IMR-90 (cell line): ENCODE data around the gene OARD1. TPM values are rescaled to one million over a fixed set of nuclear protein-coding genes. Genes with fewer than 3 reads are reported as not detected.

Source experiments
- ATAC-seq: fragments of 200-7000 bp; cut with Tn5 transposase; 2 replicates; pipeline ENCODE4 v1.9.1; 2020; ENCODE audit warnings: low read depth, mild to moderate bottlenecking, moderate library complexity
- BruUV-seq: library from RNA; stranded (reverse); fragments of 400-500 nt; replicated peaks from 2 replicates; lab custom pipeline; 2021; lab: Mats Ljungman, UMichigan
- CTCF ChIA-PET: fragments of 300-600 bp; formaldehyde crosslinking; extraction: SDS; loops from one replicate; lab custom pipeline; 2021; ENCODE audit warnings: antibody characterized with exemption; lab: Yijun Ruan, JAX
- POLR2A ChIA-PET: fragments of 300-600 bp; sonication (Branson Sonifier 250); formaldehyde crosslinking; loops from one replicate; lab custom pipeline; 2022; ENCODE audit warnings: antibody characterized with exemption; ENCODE audit not compliant: unreplicated experiment; lab: Charles Lee
- DNase-seq: peaks from one replicate; pipeline ENCODE4 v3.0.0; 2013
- H2AFZ ChIP-seq: replicated peaks from 2 replicates; pipeline ENCODE3; 2013; ENCODE audit warnings: low read length, mild to moderate bottlenecking; ENCODE audit not compliant: poor library complexity
- H2AK5ac ChIP-seq: 2 replicates; pipeline ENCODE4 v1.6.1; 2013; ENCODE audit warnings: low read depth, low read length, inconsistent platforms
- H2AK9ac ChIP-seq: replicated peaks from 2 replicates; pipeline ENCODE3; 2013; ENCODE audit warnings: mild to moderate bottlenecking, low read depth, low read length, moderate library complexity; ENCODE audit not compliant: poor library complexity
- H2BK120ac ChIP-seq: 2 replicates; pipeline ENCODE4 v1.6.1; 2013; ENCODE audit warnings: low read depth, low read length, inconsistent platforms
- H2BK15ac ChIP-seq: 3 replicates; pipeline ENCODE4 v1.6.1; 2013; ENCODE audit warnings: low read depth, low read length, inconsistent platforms
- H2BK20ac ChIP-seq: 2 replicates; pipeline ENCODE4 v1.6.1; 2013; ENCODE audit warnings: low read depth, mild to moderate bottlenecking, inconsistent platforms, low read length, moderate library complexity
- H2BK5ac ChIP-seq: 2 replicates; pipeline ENCODE4 v1.6.1; 2013; ENCODE audit warnings: mild to moderate bottlenecking, low read depth, low read length, inconsistent platforms; ENCODE audit not compliant: poor library complexity, severe bottlenecking
- H3K14ac ChIP-seq: replicated peaks from 2 replicates; pipeline ENCODE4 v1.6.1; 2013; ENCODE audit warnings: low read depth, low read length, inconsistent platforms
- H3K18ac ChIP-seq: 2 replicates; pipeline ENCODE4 v1.6.1; 2013; ENCODE audit warnings: low read depth, low read length, control low read depth
- H3K23ac ChIP-seq: 2 replicates; pipeline ENCODE4 v1.6.1; 2013; ENCODE audit warnings: low read depth, low read length, inconsistent platforms
- H3K27ac ChIP-seq: 2 replicates; pipeline ENCODE4 v1.5.1; 2013; ENCODE audit warnings: mild to moderate bottlenecking, control low read depth, low read length; ENCODE audit not compliant: insufficient read depth
- H3K27me3 ChIP-seq: 2 replicates; pipeline ENCODE4 v1.6.1; 2013; ENCODE audit warnings: low read length; ENCODE audit not compliant: control insufficient read depth, insufficient read depth
- H3K36me3 ChIP-seq: 2 replicates; pipeline ENCODE4 v1.6.1; 2013; ENCODE audit warnings: low read length, mixed read lengths; ENCODE audit not compliant: control insufficient read depth, insufficient read depth
- H3K4ac ChIP-seq: 2 replicates; pipeline ENCODE4 v1.6.1; 2013; ENCODE audit warnings: low read depth, low read length, inconsistent platforms
- H3K4me1 ChIP-seq: 2 replicates; pipeline ENCODE4 v1.6.1; 2013; ENCODE audit warnings: low read length, mixed read lengths; ENCODE audit not compliant: control insufficient read depth, insufficient read depth
- H3K4me2 ChIP-seq: 2 replicates; pipeline ENCODE4 v1.6.1; 2013; ENCODE audit warnings: low read depth, mild to moderate bottlenecking, control low read depth, low read length, moderate library complexity
- H3K4me3 ChIP-seq: 2 replicates; pipeline ENCODE4 v1.5.1; 2013; ENCODE audit warnings: low read depth, mild to moderate bottlenecking, control low read depth, low read length, moderate library complexity; ENCODE audit not compliant: insufficient read depth
- H3K56ac ChIP-seq: 2 replicates; pipeline ENCODE4 v1.6.1; 2013; ENCODE audit warnings: low read length, inconsistent platforms; ENCODE audit not compliant: insufficient read depth; ENCODE audit errors: extremely low read depth
- H3K79me1 ChIP-seq, 2 experiments: 2 replicates each; pipeline ENCODE4 v1.6.1; 2013; ENCODE audit warnings: low read length in 2 of 2, inconsistent platforms in 1 of 2, low read depth in 1 of 2
- H3K9ac ChIP-seq: 2 replicates; pipeline ENCODE4 v1.6.1; 2013; ENCODE audit warnings: low read depth, low read length, control low read depth
- H3K9me1 ChIP-seq: 2 replicates; pipeline ENCODE4 v1.6.1; 2013; ENCODE audit warnings: low read length, inconsistent platforms; ENCODE audit not compliant: insufficient read depth
- H3K9me3 ChIP-seq: 2 replicates; pipeline ENCODE4 v1.6.1; 2013; ENCODE audit warnings: low read length; ENCODE audit not compliant: control insufficient read depth, insufficient read depth
- H4K20me1 ChIP-seq: 2 replicates; pipeline ENCODE4 v1.6.1; 2013; ENCODE audit warnings: low read length, inconsistent platforms; ENCODE audit not compliant: insufficient read depth
- H4K5ac ChIP-seq: 2 replicates; pipeline ENCODE4 v1.6.1; 2013; ENCODE audit warnings: mild to moderate bottlenecking, low read depth, low read length, control low read depth
- H4K8ac ChIP-seq, 2 experiments: 2 replicates each; pipeline ENCODE4 v1.6.1; 2013; ENCODE audit warnings: low read depth in 2 of 2, low read length in 2 of 2, control low read depth in 1 of 2, inconsistent platforms in 1 of 2
- H4K91ac ChIP-seq: 2 replicates; pipeline ENCODE4 v1.6.1; 2013; ENCODE audit warnings: low read depth, low read length, inconsistent platforms; ENCODE audit not compliant: insufficient read depth
- BHLHE40 ChIP-seq: fragments of 150-350 bp; IDR thresholded peaks from 2 replicates; pipeline ENCODE4 v1.6.1; 2016; ENCODE audit warnings: mild to moderate bottlenecking, low read depth, low read length
- CEBPB ChIP-seq: IDR thresholded peaks from 2 replicates; pipeline ENCODE4 v1.6.1; 2012; ENCODE audit warnings: low read depth, low read length, improper control_type of control experiment
- CHD1 ChIP-seq: IDR thresholded peaks from 2 replicates; pipeline ENCODE4 v1.6.1; 2012; ENCODE audit warnings: low read depth, low read length, improper control_type of control experiment
- CTCF ChIP-seq: conservative IDR thresholded peaks from 2 replicates; pipeline ENCODE4 v1.5.1; 2012; ENCODE audit warnings: mild to moderate bottlenecking, low read depth, low read length, improper control_type of control experiment
- ELK1 ChIP-seq: fragments of 150-350 bp; IDR thresholded peaks from 2 replicates; pipeline ENCODE4 v1.6.1; 2016; ENCODE audit warnings: low read depth, mild to moderate bottlenecking, low read length, moderate library complexity, borderline replicate concordance
- FOS ChIP-seq: fragments of 150-350 bp; IDR thresholded peaks from 2 replicates; pipeline ENCODE4 v1.6.1; 2016; ENCODE audit warnings: low read depth, low read length
- MAFK ChIP-seq: IDR thresholded peaks from 2 replicates; pipeline ENCODE4 v1.6.1; 2012; ENCODE audit warnings: low read depth, low read length, improper control_type of control experiment
- MAZ ChIP-seq: IDR thresholded peaks from 2 replicates; pipeline ENCODE4 v1.6.1; 2012; ENCODE audit warnings: low read depth, mild to moderate bottlenecking, low read length, improper control_type of control experiment, moderate library complexity, borderline replicate concordance
- MXI1 ChIP-seq: IDR thresholded peaks from 2 replicates; pipeline ENCODE4 v1.6.1; 2012; ENCODE audit warnings: low read depth, mild to moderate bottlenecking, low read length, moderate library complexity, borderline replicate concordance
- NFE2L2 ChIP-seq: fragments of 150-350 bp; IDR thresholded peaks from 2 replicates; pipeline ENCODE4 v1.6.1; 2016; ENCODE audit warnings: low read depth, mild to moderate bottlenecking, low read length
- POLR2A ChIP-seq: IDR thresholded peaks from 2 replicates; pipeline ENCODE4 v1.6.1; 2012; ENCODE audit warnings: mild to moderate bottlenecking, low read depth, low read length
- RAD21 ChIP-seq: IDR thresholded peaks from 2 replicates; pipeline ENCODE4 v1.6.1; 2012; ENCODE audit warnings: low read length, improper control_type of control experiment
- RCOR1 ChIP-seq: IDR thresholded peaks from 2 replicates; pipeline ENCODE4 v1.6.1; 2012; ENCODE audit warnings: mild to moderate bottlenecking, low read length, improper control_type of control experiment; ENCODE audit not compliant: insufficient replicate concordance
- RFX5 ChIP-seq: IDR thresholded peaks from 2 replicates; pipeline ENCODE4 v1.8.0; 2012; ENCODE audit warnings: low read depth, mild to moderate bottlenecking, low read length, moderate library complexity
- SMC3 ChIP-seq: fragments of 150-350 bp; IDR thresholded peaks from 2 replicates; pipeline ENCODE4 v1.6.1; 2016; ENCODE audit warnings: low read depth, mild to moderate bottlenecking, antibody characterized with exemption, low read length, moderate library complexity
- USF2 ChIP-seq: fragments of 150-350 bp; IDR thresholded peaks from 2 replicates; pipeline ENCODE4 v1.6.1; 2017; ENCODE audit warnings: mild to moderate bottlenecking, antibody characterized with exemption, low read length, low read depth
- WGBS, 2 experiments: methylation state at CpG; one replicate each; pipeline versions ENCODE4 v1.1.5 to v1.1.7; 2013; ENCODE audit warnings: missing lambda C conversion rate in 2 of 2; ENCODE audit not compliant: insufficient read length in 1 of 2; ENCODE audit errors: extremely low coverage in 2 of 2; 5-methylcytosine and 5-hydroxymethylcytosine counted together
- dilution Hi-C: fragments of 300-500 bp; cut with HindIII; formaldehyde crosslinking; loops from one replicate; pipeline ENCODE4 v1.14.3; 2018; ENCODE audit warnings: low sequenced_read_pairs; ENCODE audit not compliant: unreplicated experiment
- in situ Hi-C: fragments of 300-500 bp; cut with MboI; formaldehyde crosslinking; loops from 3 replicates; pipeline ENCODE4 v1.14.3; 2019; ENCODE audit warnings: low sequenced_read_pairs, inconsistent platforms, mixed read lengths
- intact Hi-C: fragments of 100-400 bp; cut with micrococcal nuclease; formaldehyde crosslinking; loops from 2 replicates; pipeline ENCODE4 v1.10.0; 2022
- polyA plus RNA-seq, 3 experiments: library from polyadenylated mRNA; depleted of rRNA; stranded (reverse); fragments of >200 nt; gene quantifications; 2 replicates each; pipeline ENCODE4 v1.2.3, GENCODE V29; 2012; ENCODE audit warnings: low replicate concordance in 1 of 3
- total RNA-seq: library from RNA; depleted of rRNA; stranded (reverse); fragments of >200 nt; gene quantifications from 2 replicates; pipeline ENCODE4 v1.2.3, GENCODE V29; 2012

OARD1 gene
- total and polyA plus RNA-seq, 2 of the 4 experiments (the other 2 are of a cell fraction) = 2.3 to 5.5 TPM

GRCh38 chr6:41054511-41054910, 17.6 kb downstream of the OARD1 start:
- ChIA-PET CTCF (no interaction called here), POLR2A (no interaction called here)
- H3K27ac ChIP-seq = no peak overlapping the region
- H3K79me1 ChIP-seq = no peaks in the 10 kb centered on the region
- no peak overlapping the region for H2AK9ac ChIP-seq
- no peak overlapping the region for H4K8ac ChIP-seq
- no peak overlapping the region for H3K18ac ChIP-seq
- H3K36me3 ChIP-seq = no peaks in the 10 kb centered on the region
- ATAC-seq (no peak), DNase-seq (no peak)
- H3K23ac ChIP-seq = no peak overlapping the region
- H2BK5ac ChIP-seq = no peak overlapping the region
- no peak overlapping the region for H4K91ac ChIP-seq
- dilution Hi-C loops (no loop called here), intact Hi-C loops (no loop called here), in situ Hi-C loops (no loop called here)
- H2AFZ ChIP-seq = no peak overlapping the region
- WGBS, 2 experiments = no CpG with 5 or more reads among the region's 3 CpGs
- H3K56ac ChIP-seq = no peak overlapping the region
- no peak overlapping the region for H4K5ac ChIP-seq
- no peak overlapping the region for H2BK15ac ChIP-seq
- peaks cover 2% of the 10 kb centered on the region; the same call in 1 of the 2 replicates for H3K27me3 ChIP-seq
- no peak overlapping the region for H3K14ac ChIP-seq
- H3K4me1 ChIP-seq = peaks cover 12% of the 10 kb centered on the region
- H2AK5ac ChIP-seq = no peak overlapping the region
- H4K20me1 ChIP-seq = no peaks in the 10 kb centered on the region
- no peaks in the 10 kb centered on the region for H3K9me3 ChIP-seq
- no TSS peak for BruUV-seq
- H3K4ac ChIP-seq = no peak overlapping the region
- TF ChIP-seq ELK1 (no peak), CEBPB (no peak), POLR2A (no peak), FOS (no peak), CTCF (no peak), NFE2L2 (no peak), RAD21 (no peak), RCOR1 (no peak), MAZ (no peak), MAFK (no peak), SMC3 (no peak), CHD1 (no peak), MXI1 (no peak), RFX5 (no peak), USF2 (no peak), BHLHE40 (no peak)
- H3K9ac ChIP-seq = no peak overlapping the region
- H2BK120ac ChIP-seq = no peak overlapping the region
- H2BK20ac ChIP-seq = no peak overlapping the region
- 0 out of 2 replicates have a peak, but pooled peaks cover 4% of the 10 kb centered on the region for H3K9me1 ChIP-seq
- H3K4me2 ChIP-seq = no peak overlapping the region
- H3K4me3 ChIP-seq = no peak overlapping the region
